Neuron (in vitro differentiated cells): ENCODE measurements around the gene CHRNA4.

Experiments used
- H2AFZ ChIP-seq: one replicate; pipeline ENCODE4 v1.6.1; 2013; ENCODE audit warnings: low read depth, mild to moderate bottlenecking, inconsistent platforms, low read length, moderate library complexity
- H3K27me3 ChIP-seq: one replicate; pipeline ENCODE4 v1.6.1; 2013; ENCODE audit warnings: low read length; ENCODE audit not compliant: insufficient read depth
- H3K36me3 ChIP-seq: one replicate; pipeline ENCODE4 v1.6.1; 2013; ENCODE audit warnings: low read length; ENCODE audit not compliant: insufficient read depth
- H3K4me1 ChIP-seq: one replicate; pipeline ENCODE4 v1.6.1; 2013; ENCODE audit warnings: low read length; ENCODE audit not compliant: insufficient read depth
- H3K4me3 ChIP-seq: 2 replicates; pipeline ENCODE4 v1.5.1; 2013; ENCODE audit warnings: mild to moderate bottlenecking, low read length, moderate library complexity
- H3K9me3 ChIP-seq: one replicate; pipeline ENCODE4 v1.6.1; 2013; ENCODE audit warnings: low read length

CHRNA4 gene

GRCh38 chr20:63402181-63402859 is 41.2 kb upstream of the CHRNA4 start:
- no peak overlapping the region for H3K4me3 ChIP-seq
- H2AFZ ChIP-seq: no peak overlapping the region
- no peaks in the 10 kb centered on the region for H3K36me3 ChIP-seq
- H3K27me3 ChIP-seq: no peaks in the 10 kb centered on the region
- no peaks in the 10 kb centered on the region for H3K4me1 ChIP-seq
- no peaks in the 10 kb centered on the region for H3K9me3 ChIP-seq

GRCh38 chr20:63401384-63402110 is 40.4 kb upstream of the CHRNA4 start:
- no peaks in the 10 kb centered on the region for H3K27me3 ChIP-seq
- no peaks in the 10 kb centered on the region for H3K9me3 ChIP-seq
- H2AFZ ChIP-seq: no peak overlapping the region
- no peaks in the 10 kb centered on the region for H3K4me1 ChIP-seq
- no peak overlapping the region for H3K4me3 ChIP-seq
- H3K36me3 ChIP-seq: no peaks in the 10 kb centered on the region

GRCh38 chr20:63400486-63401210 is 39.5 kb upstream of the CHRNA4 start:
- no peak overlapping the region for H2AFZ ChIP-seq
- no peaks in the 10 kb centered on the region for H3K36me3 ChIP-seq
- H3K27me3 ChIP-seq: no peaks in the 10 kb centered on the region
- no peak overlapping the region for H3K4me3 ChIP-seq
- no peaks in the 10 kb centered on the region for H3K4me1 ChIP-seq
- H3K9me3 ChIP-seq: no peaks in the 10 kb centered on the region

GRCh38 chr20:63399596-63400375 is 38.6 kb upstream of the CHRNA4 start:
- H3K36me3 ChIP-seq: no peaks in the 10 kb centered on the region
- peaks cover 3% of the 10 kb centered on the region for H3K4me1 ChIP-seq
- no peak overlapping the region for H3K4me3 ChIP-seq
- no peak overlapping the region for H2AFZ ChIP-seq
- no peaks in the 10 kb centered on the region for H3K9me3 ChIP-seq
- no peaks in the 10 kb centered on the region for H3K27me3 ChIP-seq

GRCh38 chr20:63398744-63399514 is 37.8 kb upstream of the CHRNA4 start:
- peaks cover 11% of the 10 kb centered on the region for H3K4me1 ChIP-seq
- H3K4me3 ChIP-seq: no peak overlapping the region
- H3K27me3 ChIP-seq: no peaks in the 10 kb centered on the region
- H3K36me3 ChIP-seq: no peaks in the 10 kb centered on the region
- no peaks in the 10 kb centered on the region for H3K9me3 ChIP-seq
- no peak overlapping the region for H2AFZ ChIP-seq

- Histone ChIP-seq H3K4me1 (peaks cover 16% of the 10 kb centered on the region), H3K4me3 (no peak overlapping the region), H3K36me3 (no peaks in the 10 kb centered on the region), H2AFZ (no peak overlapping the region), H3K27me3 (no peaks in the 10 kb centered on the region), H3K9me3 (no peaks in the 10 kb centered on the region)
Measured at GRCh38 chr20:63397946-63398450, 36.8 kb upstream of the CHRNA4 start.

GRCh38 chr20:63397155-63397843 is 36.1 kb upstream of the CHRNA4 start:
- no peaks in the 10 kb centered on the region for H3K27me3 ChIP-seq
- H3K9me3 ChIP-seq: no peaks in the 10 kb centered on the region
- no peak overlapping the region for H2AFZ ChIP-seq
- peaks cover 19% of the 10 kb centered on the region for H3K4me1 ChIP-seq
- no peak overlapping the region for H3K4me3 ChIP-seq
- no peaks in the 10 kb centered on the region for H3K36me3 ChIP-seq

GRCh38 chr20:63396300-63396699 is 35.2 kb upstream of the CHRNA4 start:
- no peak overlapping the region for H3K4me3 ChIP-seq
- H3K9me3 ChIP-seq: peaks cover 3% of the 10 kb centered on the region
- H3K27me3 ChIP-seq: no peaks in the 10 kb centered on the region
- peaks cover 19% of the 10 kb centered on the region for H3K4me1 ChIP-seq
- no peaks in the 10 kb centered on the region for H3K36me3 ChIP-seq
- no peak overlapping the region for H2AFZ ChIP-seq

- Histone ChIP-seq H3K4me1 (peaks cover 19% of the 10 kb centered on the region), H2AFZ (no peak overlapping the region), H3K4me3 (no peak overlapping the region), H3K27me3 (no peaks in the 10 kb centered on the region), H3K9me3 (peaks cover 3% of the 10 kb centered on the region), H3K36me3 (no peaks in the 10 kb centered on the region)
Measured at GRCh38 chr20:63395723-63396122, 34.6 kb upstream of the CHRNA4 start.

- Histone ChIP-seq H3K4me1 (peaks cover 19% of the 10 kb centered on the region), H3K27me3 (no peaks in the 10 kb centered on the region), H3K36me3 (no peaks in the 10 kb centered on the region), H3K9me3 (peaks cover 3% of the 10 kb centered on the region), H2AFZ (no peak overlapping the region), H3K4me3 (no peak overlapping the region)
Measured at GRCh38 chr20:63394920-63395455, 33.8 kb upstream of the CHRNA4 start.

- H2AFZ ChIP-seq: no peak overlapping the region
- H3K9me3 ChIP-seq: peaks cover 3% of the 10 kb centered on the region
- no peaks in the 10 kb centered on the region for H3K36me3 ChIP-seq
- no peaks in the 10 kb centered on the region for H3K27me3 ChIP-seq
- no peak overlapping the region for H3K4me3 ChIP-seq
- H3K4me1 ChIP-seq: peaks cover 19% of the 10 kb centered on the region
Measured at GRCh38 chr20:63394069-63394919, 33.1 kb upstream of the CHRNA4 start.
